ENCODE measurements around the gene KCNN3.
"Not testable (repeated sequence)": the region's sequence is repeated elsewhere in the genome, so short reads cannot be mapped to it uniquely, and the experiment has no call there.

Gene KCNN3

GRCh38 chr1:154695985-154696384 is 174.1 kb downstream of the KCNN3 start:
- DNase-seq = no peak

- DNase-seq = no peak
These were observed 175.1 kb downstream of the KCNN3 start for GRCh38 chr1:154694995-154695394.

GRCh38 chr1:154689083-154689482 is 181.0 kb downstream of the KCNN3 start:
- no peak for DNase-seq

- DNase-seq = no peak
These were observed 183.6 kb downstream of the KCNN3 start for GRCh38 chr1:154686507-154686906.

GRCh38 chr1:154683820-154684219 is 186.3 kb downstream of the KCNN3 start:
- DNase-seq = no peak

GRCh38 chr1:154682254-154682653 is 187.8 kb downstream of the KCNN3 start:
- no peak for DNase-seq

- DNase-seq = not testable (repeated sequence)
These were observed 192.2 kb downstream of the KCNN3 start for GRCh38 chr1:154677844-154678243.

- DNase-seq = not testable (repeated sequence)
These were observed 193.2 kb downstream of the KCNN3 start for GRCh38 chr1:154676847-154677246.

- DNase-seq = not testable (repeated sequence)
These were observed 195.6 kb downstream of the KCNN3 start for GRCh38 chr1:154674456-154674855.

- DNase-seq = not testable (repeated sequence)
These were observed 197.8 kb downstream of the KCNN3 start for GRCh38 chr1:154672245-154672644.

- DNase-seq = not testable (repeated sequence)
These were observed 198.7 kb downstream of the KCNN3 start for GRCh38 chr1:154671412-154671811.

- not testable (repeated sequence) for DNase-seq
These were observed 199.5 kb downstream of the KCNN3 start for GRCh38 chr1:154670310-154671270.

- DNase-seq = peak; percentile 53 to 74 (median 63)
These were observed 200.4 kb downstream of the KCNN3 start for GRCh38 chr1:154669464-154670282.

GRCh38 chr1:154666051-154666790 is 203.9 kb downstream of the KCNN3 start:
- no peak for DNase-seq

- DNase-seq = no peak
These were observed 205.6 kb downstream of the KCNN3 start for GRCh38 chr1:154664331-154665002.

GRCh38 chr1:154663471-154664060 is 206.5 kb downstream of the KCNN3 start:
- DNase-seq = no peak

- DNase-seq = no peak
These were observed 209.0 kb downstream of the KCNN3 start for GRCh38 chr1:154661110-154661509.

GRCh38 chr1:154659823-154660592 is 210.1 kb downstream of the KCNN3 start:
- DNase-seq = no peak

GRCh38 chr1:154657556-154657955 is 212.5 kb downstream of the KCNN3 start:
- no peak for DNase-seq

- no peak for DNase-seq
These were observed 217.2 kb downstream of the KCNN3 start for GRCh38 chr1:154652893-154653292.
